Measurements from ENCODE around the gene KCTD20. TPM values are rescaled to one million over a fixed set of nuclear protein-coding genes. Genes with fewer than 3 reads are reported as not detected.
"Not testable (repeated sequence)": the region's sequence is repeated elsewhere in the genome, so short reads cannot be mapped to it uniquely, and the experiment has no call there.

KCTD20 gene
- total RNA-seq, 5 donors from 2014 or later (not counting 1 experiment from before 2014, with no cell fraction given) = 29.7 to 39.8 (median 33.3) TPM

GRCh38 chr6:36445621-36446020, 2.8 kb downstream of the KCTD20 start:
- H3K9me3 Mint-ChIP-seq = peaks cover 0 to 4% (median 0%) of the 10 kb centered on the region in 3 donors
- H3K4me1 Mint-ChIP-seq = peaks cover 51 to 80% (median 74%) of the 10 kb centered on the region in 3 donors
- Histone ChIP-seq H3K36me3 (ENCODE audit: control insufficient read depth in 2 of 2, extremely low read depth in 1 of 2, insufficient read depth in 1 of 2, low read length in 1 of 2) (peaks cover 3 to 5% of the 10 kb centered on the region in 2 donors), H3K4me3 (ENCODE audit: control insufficient read depth in 1 of 2, extremely low read depth in 1 of 2, low read length in 1 of 2) (no peak overlapping the region), H3K27ac (ENCODE audit: low read length) (no peak overlapping the region), H3K4me1 (ENCODE audit: control insufficient read depth in 1 of 2, extremely low read depth in 1 of 2, insufficient read depth in 2 of 2, low read length in 2 of 2) (peaks cover 18 to 40% of the 10 kb centered on the region in 2 experiments), H3K9me3 (no peaks in the 10 kb centered on the region), H3K27me3 (replicated peaks in 1 of 2; ENCODE audit: control insufficient read depth in 2 of 2, extremely low read depth in 1 of 2, insufficient read depth in 2 of 2, low read length in 1 of 2) (no peaks in the 10 kb centered on the region)
- DNase-seq (no peak), ATAC-seq (replicated peaks in 1 of 4) (no peak)
- POLR2A ChIA-PET = interaction anchor here in 1 of 2 donors (0.5 to 0.8 kb wide), 2 partner anchors 99 to 136 kb away, joined by 3 to 4 read pairs; no protein-coding TSS in a partner anchor
- peaks cover 23% of the 10 kb centered on the region for H3K36me3 Mint-ChIP-seq
- peak overlapping the region; percentile 39 to 96 (median 48) for H3K4me3 Mint-ChIP-seq
- CTCF ChIA-PET = interaction anchor here in 1 of 2 donors (0.6 to 0.7 kb wide), 3 partner anchors 129 to 811 kb away, joined by 3 to 4 read pairs (median 3); no protein-coding TSS in a partner anchor
- H3K27ac Mint-ChIP-seq = peak overlapping the region; percentile 43 to 59
- H3K27me3 Mint-ChIP-seq = no peaks in the 10 kb centered on the region

DNA sequence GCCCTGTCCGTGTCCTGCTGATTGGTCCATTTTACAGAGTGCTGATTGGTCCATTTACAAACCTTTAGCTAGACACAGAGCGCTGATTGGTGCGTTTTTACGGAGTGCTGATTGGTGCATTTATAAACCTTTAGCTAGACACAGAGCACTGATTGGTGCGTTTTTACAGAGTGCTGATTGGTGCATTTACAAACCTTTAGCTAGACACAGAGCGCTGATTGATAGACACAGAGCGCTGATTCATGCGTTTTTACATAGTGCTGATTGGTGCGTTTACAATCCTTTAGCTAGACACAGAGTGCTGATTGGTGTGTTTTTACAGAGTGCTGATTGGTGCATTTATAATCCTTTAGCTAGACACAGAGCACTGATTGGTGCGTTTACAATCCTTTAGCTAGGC, 6.4 kb downstream of the KCTD20 start:
- H3K4me3 ChIP-seq (ENCODE audit: control insufficient read depth in 1 of 2, extremely low read depth in 1 of 2, low read length in 1 of 2); H3K9me3 ChIP-seq; DNase-seq; POLR2A ChIA-PET; H3K36me3 ChIP-seq (ENCODE audit: control insufficient read depth in 2 of 2, extremely low read depth in 1 of 2, insufficient read depth in 1 of 2, low read length in 1 of 2); H3K27me3 Mint-ChIP-seq; H3K9me3 Mint-ChIP-seq; H3K4me3 Mint-ChIP-seq; H3K27ac ChIP-seq (ENCODE audit: low read length); H3K27ac Mint-ChIP-seq; H3K27me3 ChIP-seq (replicated peaks in 1 of 2; ENCODE audit: control insufficient read depth in 2 of 2, extremely low read depth in 1 of 2, insufficient read depth in 2 of 2, low read length in 1 of 2); ATAC-seq (replicated peaks in 1 of 4): not testable (repeated sequence)
- 99% methylated on average over 8 of the region's 10 CpGs for WGBS (ENCODE audit: insufficient coverage)
- H3K4me1 ChIP-seq (ENCODE audit: control insufficient read depth in 1 of 2, extremely low read depth in 1 of 2, insufficient read depth in 2 of 2, low read length in 2 of 2) = peaks cover 8 to 30% of the 10 kb centered on the region in 2 experiments
- H3K4me1 Mint-ChIP-seq = peaks cover 35 to 62% (median 58%) of the 10 kb centered on the region in 3 donors
- CTCF ChIA-PET = interaction anchor here in 1 of 2 donors (0.6 kb wide), 1 partner anchor 87 kb away, joined by 5 read pairs; no protein-coding TSS in a partner anchor
- H3K36me3 Mint-ChIP-seq = peaks cover 26% of the 10 kb centered on the region

GRCh38 chr6:36452897-36453296, 10.1 kb downstream of the KCTD20 start:
- WGBS (ENCODE audit: insufficient coverage) = 100% methylated on average over 4 of the region's 8 CpGs
- not testable (repeated sequence) for H3K27me3 Mint-ChIP-seq
- CTCF ChIA-PET = interaction anchor here (0.6 to 1.1 kb wide), 3 partner anchors 35 to 1837 kb away, joined by 3 to 4 read pairs (median 3); no protein-coding TSS in a partner anchor

DNA sequence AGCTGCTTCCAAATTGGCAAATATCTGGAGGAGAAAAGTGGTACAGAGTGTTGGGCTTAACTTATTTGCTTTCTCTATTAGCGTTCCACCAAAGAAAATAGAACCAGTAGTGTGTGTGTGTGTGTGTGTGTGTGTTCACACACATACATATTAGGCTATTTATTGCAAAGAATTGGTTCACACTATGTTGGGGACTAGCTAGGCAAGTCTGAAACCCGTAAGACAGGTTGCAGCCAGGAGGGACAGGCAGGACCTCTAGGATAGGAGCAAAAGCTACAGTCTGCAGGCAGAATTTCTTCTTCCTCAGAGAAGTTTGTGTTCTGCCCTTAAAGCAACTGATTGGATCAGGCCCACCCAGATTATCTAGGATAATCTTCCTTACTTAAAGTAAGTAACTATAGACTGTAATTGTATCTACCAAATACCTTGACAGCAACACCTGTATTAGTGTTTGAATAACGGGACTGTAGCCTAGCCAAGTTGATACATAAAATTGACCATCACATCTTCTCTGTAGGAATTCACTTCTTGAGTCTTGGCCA, 12.8 kb downstream of the KCTD20 start:
- no peak for ATAC-seq (replicated peaks in 1 of 4)
- WGBS (ENCODE audit: insufficient coverage) = 100% methylated on average over 1 of the region's 3 CpGs
- POLR2A ChIA-PET = no interaction called here
- Mint-ChIP-seq H3K4me3 (no peak overlapping the region), H3K27me3 (no peaks in the 10 kb centered on the region), H3K4me1 (peaks cover 29 to 34% (median 33%) of the 10 kb centered on the region in 3 donors), H3K9me3 (no peaks in the 10 kb centered on the region), H3K36me3 (peaks cover 10% of the 10 kb centered on the region), H3K27ac (no peak overlapping the region)
- H3K36me3 ChIP-seq (ENCODE audit: control insufficient read depth in 2 of 2, extremely low read depth in 1 of 2, insufficient read depth in 1 of 2, low read length in 1 of 2) = peaks cover 0 to 4% of the 10 kb centered on the region in 2 donors
- H3K27me3 ChIP-seq (replicated peaks in 1 of 2; ENCODE audit: control insufficient read depth in 2 of 2, extremely low read depth in 1 of 2, insufficient read depth in 2 of 2, low read length in 1 of 2) = no peaks in the 10 kb centered on the region
- no peak overlapping the region for H3K4me3 ChIP-seq (ENCODE audit: control insufficient read depth in 1 of 2, extremely low read depth in 1 of 2, low read length in 1 of 2)
- peaks cover 0 to 13% of the 10 kb centered on the region in 2 experiments for H3K4me1 ChIP-seq (ENCODE audit: control insufficient read depth in 1 of 2, extremely low read depth in 1 of 2, insufficient read depth in 2 of 2, low read length in 2 of 2)
- CTCF ChIA-PET = interaction anchor here in 1 of 2 donors (0.6 kb wide), 1 partner anchor 832 kb away, joined by 3 read pairs; no protein-coding TSS in a partner anchor
- H3K27ac ChIP-seq (ENCODE audit: low read length) = no peak overlapping the region
- no peak for DNase-seq
- H3K9me3 ChIP-seq = no peaks in the 10 kb centered on the region

More at GRCh38 chr6:36452897-36453296, 10.1 kb downstream of the KCTD20 start:
- H3K9me3 ChIP-seq; H3K27ac Mint-ChIP-seq; H3K9me3 Mint-ChIP-seq; H3K36me3 ChIP-seq (ENCODE audit: control insufficient read depth in 2 of 2, extremely low read depth in 1 of 2, insufficient read depth in 1 of 2, low read length in 1 of 2); H3K27me3 ChIP-seq (replicated peaks in 1 of 2; ENCODE audit: control insufficient read depth in 2 of 2, extremely low read depth in 1 of 2, insufficient read depth in 2 of 2, low read length in 1 of 2); H3K27ac ChIP-seq (ENCODE audit: low read length); H3K4me1 ChIP-seq (ENCODE audit: control insufficient read depth in 1 of 2, extremely low read depth in 1 of 2, insufficient read depth in 2 of 2, low read length in 2 of 2); H3K4me3 Mint-ChIP-seq; H3K4me3 ChIP-seq (ENCODE audit: control insufficient read depth in 1 of 2, extremely low read depth in 1 of 2, low read length in 1 of 2); ATAC-seq (replicated peaks in 1 of 4); DNase-seq: not testable (repeated sequence)
- Mint-ChIP-seq H3K36me3 (peaks cover 25% of the 10 kb centered on the region), H3K4me1 (peaks cover 21 to 50% (median 48%) of the 10 kb centered on the region in 3 donors)
- POLR2A ChIA-PET = interaction anchor here (0.6 to 1.1 kb wide), 7 partner anchors 9 to 600 kb away, joined by 3 to 10 read pairs (median 4); no protein-coding TSS in a partner anchor

DNA sequence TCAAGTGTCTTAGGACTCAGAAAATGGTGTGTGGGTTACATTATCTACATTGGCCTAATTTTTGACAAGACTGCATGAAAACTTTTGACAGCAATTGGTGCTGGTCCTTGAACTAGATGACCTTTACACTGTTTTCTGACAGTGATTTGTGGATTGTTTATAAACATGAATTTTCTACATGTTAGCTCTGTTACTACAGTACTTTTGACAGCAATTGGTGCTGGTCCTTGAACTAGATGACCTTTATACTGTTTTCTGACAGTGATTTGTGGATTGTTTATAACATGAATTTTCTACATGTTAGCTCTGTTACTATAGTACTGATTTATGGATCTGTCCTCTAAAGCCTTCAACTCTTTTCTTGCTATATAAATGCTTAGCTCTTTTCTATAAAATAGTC, 16.7 kb downstream of the KCTD20 start:
- no peak overlapping the region for H3K4me3 Mint-ChIP-seq
- Histone ChIP-seq H3K9me3 (no peaks in the 10 kb centered on the region), H3K27ac (ENCODE audit: low read length) (no peak overlapping the region), H3K4me3 (ENCODE audit: control insufficient read depth in 1 of 2, extremely low read depth in 1 of 2, low read length in 1 of 2) (no peak overlapping the region), H3K4me1 (ENCODE audit: control insufficient read depth in 1 of 2, extremely low read depth in 1 of 2, insufficient read depth in 2 of 2, low read length in 2 of 2) (peaks cover 2 to 8% of the 10 kb centered on the region in 2 experiments), H3K27me3 (replicated peaks in 1 of 2; ENCODE audit: control insufficient read depth in 2 of 2, extremely low read depth in 1 of 2, insufficient read depth in 2 of 2, low read length in 1 of 2) (no peaks in the 10 kb centered on the region), H3K36me3 (ENCODE audit: control insufficient read depth in 2 of 2, extremely low read depth in 1 of 2, insufficient read depth in 1 of 2, low read length in 1 of 2) (peaks cover 0 to 3% of the 10 kb centered on the region in 2 donors)
- peaks cover 21% of the 10 kb centered on the region for H3K36me3 Mint-ChIP-seq
- no peaks in the 10 kb centered on the region for H3K27me3 Mint-ChIP-seq
- DNase-seq (no peak), ATAC-seq (replicated peaks in 1 of 4) (no peak)
- H3K9me3 Mint-ChIP-seq = no peaks in the 10 kb centered on the region
- no peak overlapping the region for H3K27ac Mint-ChIP-seq
- H3K4me1 Mint-ChIP-seq = peaks cover 54 to 57% (median 57%) of the 10 kb centered on the region in 3 donors
- ChIA-PET POLR2A (interaction anchor here (0.6 to 0.9 kb wide), 3 partner anchors 9 to 564 kb away, joined by 3 read pairs; no protein-coding TSS in a partner anchor), CTCF (interaction anchor here in 1 of 2 donors (0.6 to 1.6 kb wide), 2 partner anchors 36 to 120 kb away, joined by 4 to 5 read pairs; no protein-coding TSS in a partner anchor)

DNA sequence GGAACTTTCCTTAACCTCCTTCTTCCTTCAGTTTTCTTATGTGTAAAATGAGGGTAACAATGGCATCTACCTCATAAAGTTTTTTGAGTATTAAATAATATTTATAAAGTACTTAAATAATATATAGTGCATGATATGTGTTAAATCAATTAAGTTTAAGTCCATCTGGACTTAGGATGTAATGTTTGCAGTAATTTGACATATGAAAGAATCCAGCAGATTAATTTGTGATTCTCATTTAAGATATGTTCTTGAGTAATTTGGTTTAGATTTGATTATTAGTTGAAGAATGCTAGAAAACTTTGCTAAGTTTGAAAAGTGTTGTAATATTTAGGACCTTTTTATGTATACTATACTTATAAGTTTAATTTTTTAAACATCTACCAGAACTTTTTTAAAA, 18.1 kb downstream of the KCTD20 start:
- H3K36me3 Mint-ChIP-seq = peaks cover 21% of the 10 kb centered on the region
- Histone ChIP-seq H3K27ac (ENCODE audit: low read length) (no peak overlapping the region), H3K9me3 (no peaks in the 10 kb centered on the region), H3K4me3 (ENCODE audit: control insufficient read depth in 1 of 2, extremely low read depth in 1 of 2, low read length in 1 of 2) (no peak overlapping the region), H3K4me1 (ENCODE audit: control insufficient read depth in 1 of 2, extremely low read depth in 1 of 2, insufficient read depth in 2 of 2, low read length in 2 of 2) (peaks cover 2 to 8% of the 10 kb centered on the region in 2 experiments), H3K27me3 (replicated peaks in 1 of 2; ENCODE audit: control insufficient read depth in 2 of 2, extremely low read depth in 1 of 2, insufficient read depth in 2 of 2, low read length in 1 of 2) (no peaks in the 10 kb centered on the region), H3K36me3 (ENCODE audit: control insufficient read depth in 2 of 2, extremely low read depth in 1 of 2, insufficient read depth in 1 of 2, low read length in 1 of 2) (peaks cover 0 to 3% of the 10 kb centered on the region in 2 donors)
- H3K27ac Mint-ChIP-seq = no peak overlapping the region
- H3K9me3 Mint-ChIP-seq = no peaks in the 10 kb centered on the region
- POLR2A ChIA-PET = interaction anchor here in 1 of 2 donors (1.0 kb wide), 1 partner anchor 8 kb away, joined by 10 read pairs; no protein-coding TSS in a partner anchor
- no peak overlapping the region for H3K4me3 Mint-ChIP-seq
- DNase-seq = no peak
- H3K4me1 Mint-ChIP-seq = peaks cover 54 to 57% (median 56%) of the 10 kb centered on the region in 3 donors
- no peak for ATAC-seq (replicated peaks in 1 of 4)
- H3K27me3 Mint-ChIP-seq = no peaks in the 10 kb centered on the region
- CTCF ChIA-PET = interaction anchor here in 1 of 2 donors (0.7 to 1.2 kb wide), 2 partner anchors 17 to 154 kb away, joined by 3 to 4 read pairs; no protein-coding TSS in a partner anchor
